Hippocampal formation (tissue), 2 donors: Measurements from ENCODE around the gene EXT2.

Source experiments
- DNase-seq, 2 donors: peaks; one replicate each; lab custom pipeline; 2025; lab: John Stamatoyannopoulos, UW

Gene EXT2

DNA sequence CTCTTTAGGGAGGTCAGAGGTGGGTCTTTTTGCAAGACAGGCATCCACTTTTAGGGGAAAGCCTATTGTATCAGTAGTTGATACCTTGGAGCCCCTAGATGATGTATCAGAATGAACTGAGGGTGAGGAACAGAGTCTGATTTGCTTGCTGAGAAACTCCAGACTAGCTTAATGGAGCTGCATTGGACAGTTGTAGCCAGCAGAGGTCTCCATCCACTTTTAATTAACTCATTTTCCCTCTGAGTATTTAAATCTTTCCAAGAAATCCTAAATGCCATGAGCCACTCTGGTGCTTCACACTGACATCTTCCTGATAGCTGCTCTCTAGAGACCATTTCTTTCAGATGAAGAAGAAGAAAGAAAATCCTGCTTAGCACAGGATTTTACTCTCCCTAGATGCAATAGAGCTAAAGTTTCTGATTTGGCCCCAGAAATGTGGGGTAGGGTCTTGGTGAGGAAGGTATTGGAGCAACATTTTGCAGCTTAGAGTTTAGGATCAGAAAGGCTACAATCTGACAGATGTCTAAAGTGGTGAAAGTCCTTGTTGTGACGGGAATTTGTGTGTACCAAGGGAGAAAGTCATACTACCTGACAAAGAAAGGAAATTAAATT lies 38.0 kb downstream of the EXT2 start:
- DNase-seq, result peak in 1 of 2 donors; percentile 22

DNA sequence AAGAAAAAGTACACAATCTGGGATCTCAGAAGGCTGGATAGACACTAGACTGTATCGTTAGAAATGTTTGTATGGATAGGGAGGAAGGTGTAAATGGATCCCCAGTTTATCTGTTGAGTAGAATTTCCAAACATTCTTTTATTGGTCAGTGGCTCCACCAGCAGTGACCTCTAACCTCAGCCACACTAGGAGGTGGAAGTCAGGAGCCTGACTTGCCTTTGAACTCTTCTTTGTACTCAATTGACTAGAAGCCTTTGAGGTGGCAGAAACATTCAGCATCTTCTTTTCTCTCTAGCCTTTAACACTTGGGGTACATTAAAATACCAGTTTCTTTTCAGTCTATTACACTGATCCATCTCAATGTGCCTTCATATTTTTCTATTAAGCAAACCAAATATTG lies 39.1 kb downstream of the EXT2 start:
- DNase-seq, result no peak

DNA sequence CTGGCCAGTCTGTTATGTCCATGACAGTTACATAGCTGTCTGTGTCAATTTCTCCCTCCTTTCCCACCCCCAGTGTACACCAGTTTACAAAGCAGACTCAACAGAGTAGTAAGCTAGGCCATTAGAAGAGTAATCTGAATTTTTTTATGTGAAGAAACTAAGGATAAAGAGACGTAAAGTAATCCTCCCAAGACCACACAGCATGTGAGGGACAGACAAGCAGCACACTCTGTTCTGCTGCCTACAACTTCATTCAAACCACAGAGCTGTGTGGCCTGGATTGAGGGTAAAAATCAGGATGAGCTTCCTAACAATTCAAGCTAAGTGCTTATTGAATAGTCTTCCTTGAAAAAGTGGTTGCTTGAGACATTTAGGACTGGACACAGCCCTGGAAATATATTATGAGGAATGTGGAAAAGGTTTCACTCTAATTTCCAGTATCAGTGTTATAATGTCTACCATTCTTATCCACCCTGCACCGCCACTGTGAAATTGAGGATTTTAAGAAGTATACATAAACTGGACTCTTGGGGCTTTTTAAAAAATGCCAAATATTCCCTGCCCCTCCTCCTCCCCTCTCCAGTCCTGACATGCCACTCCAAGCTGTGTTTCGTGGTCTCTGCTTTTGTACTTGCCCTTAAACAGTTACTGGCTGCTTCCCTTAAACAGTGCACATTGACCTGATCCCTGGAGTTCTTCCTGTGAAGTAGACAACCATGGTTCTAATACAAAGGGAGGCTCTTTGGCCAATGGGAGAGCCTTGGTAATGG lies 40.9 kb downstream of the EXT2 start:
- DNase-seq, result no peak

DNA sequence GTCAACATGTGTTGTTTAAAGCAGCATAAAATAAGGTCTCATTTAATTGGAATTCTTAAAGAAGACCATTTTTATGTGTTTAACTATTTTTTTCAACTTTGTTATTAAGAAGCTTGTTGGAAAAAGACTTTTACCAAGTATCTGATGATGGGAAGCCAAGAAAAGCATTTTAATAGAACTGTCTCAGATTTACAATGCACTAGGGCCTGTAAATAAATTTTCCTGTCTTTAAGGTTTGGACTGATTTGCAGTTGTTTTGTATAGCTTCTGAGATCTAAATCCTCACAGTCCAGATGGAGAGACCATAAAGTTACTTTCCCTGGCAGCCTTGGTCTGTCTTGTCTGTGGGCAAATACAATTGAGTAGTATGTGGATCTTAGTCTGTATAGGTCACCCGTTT lies 41.6 kb downstream of the EXT2 start:
- DNase-seq, result no peak

DNA sequence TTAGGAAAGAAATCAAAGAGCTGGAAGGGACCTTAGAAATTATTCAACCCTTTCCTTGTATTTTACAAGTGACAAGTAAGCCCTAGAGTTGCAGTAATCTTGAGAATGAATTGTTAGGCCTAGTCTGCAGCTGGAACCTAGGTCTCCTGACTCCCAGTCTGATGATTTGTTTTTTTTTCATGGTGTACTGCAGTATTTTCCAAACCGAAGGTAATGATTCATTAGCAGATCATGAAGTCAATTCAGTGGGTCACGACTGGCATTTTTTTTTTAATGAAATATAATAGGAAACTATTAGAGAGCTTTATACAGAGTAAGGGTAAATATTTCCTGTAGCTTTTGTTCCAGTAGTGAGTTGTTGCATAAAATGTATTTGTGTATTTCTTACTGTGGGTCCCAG lies 42.8 kb downstream of the EXT2 start:
- DNase-seq, result no peak

DNA sequence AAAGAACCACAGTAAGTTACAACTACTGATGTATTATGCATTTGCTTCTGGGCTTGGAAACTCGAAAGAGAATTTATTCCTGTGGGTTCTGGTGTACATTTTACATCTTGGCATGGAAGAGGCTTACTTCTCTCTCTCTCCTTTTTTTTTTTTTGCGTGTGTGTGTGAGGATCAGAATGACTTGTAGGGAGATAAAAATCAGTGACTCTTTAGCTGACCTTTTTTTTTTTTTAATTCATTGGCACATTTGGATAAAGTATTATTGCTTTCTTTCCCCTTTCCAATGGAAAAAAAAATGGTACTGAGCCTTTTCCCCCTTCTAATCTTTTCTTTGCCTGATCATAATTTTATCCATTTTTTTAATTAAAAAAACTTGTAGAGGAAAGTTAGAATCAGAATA lies 43.5 kb downstream of the EXT2 start:
- no peak for DNase-seq

DNA sequence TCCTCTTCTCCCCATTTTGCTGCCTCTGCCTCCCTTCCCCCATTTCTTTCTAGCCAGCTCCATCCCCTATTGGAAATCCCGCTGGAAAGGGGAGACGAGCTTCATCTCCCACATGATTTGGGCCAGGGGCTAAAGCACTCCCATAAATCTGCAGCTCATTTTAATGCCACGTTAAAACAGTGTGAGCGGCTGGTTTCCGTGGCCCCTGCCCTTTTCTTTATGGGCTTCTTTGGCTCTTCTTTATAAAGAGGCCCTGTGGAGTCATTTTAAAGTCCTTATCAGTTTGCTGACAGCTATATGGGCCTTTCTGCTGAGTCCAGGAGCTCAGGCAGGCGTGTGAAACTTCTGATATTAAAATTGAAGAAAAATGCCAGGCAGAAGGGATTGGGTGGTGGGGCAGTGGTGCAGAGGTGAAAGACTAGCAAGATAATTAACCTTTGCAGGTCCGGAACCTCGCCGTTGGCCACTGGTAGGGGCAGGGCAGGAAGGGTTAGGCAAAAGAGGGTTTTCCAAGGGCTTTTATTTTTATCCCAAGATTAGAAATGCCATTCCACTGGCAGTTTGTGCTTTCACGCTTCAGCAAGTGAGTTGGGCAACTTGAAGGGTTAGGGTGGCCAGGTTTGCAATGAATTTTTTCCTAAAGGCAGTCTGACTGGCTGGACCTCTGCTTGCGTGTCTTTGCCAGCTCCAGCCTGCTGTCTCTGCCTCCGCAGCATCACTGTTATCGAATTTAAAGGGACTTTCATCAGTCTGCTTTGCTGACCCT lies 44.3 kb downstream of the EXT2 start:
- DNase-seq, result no peak

DNA sequence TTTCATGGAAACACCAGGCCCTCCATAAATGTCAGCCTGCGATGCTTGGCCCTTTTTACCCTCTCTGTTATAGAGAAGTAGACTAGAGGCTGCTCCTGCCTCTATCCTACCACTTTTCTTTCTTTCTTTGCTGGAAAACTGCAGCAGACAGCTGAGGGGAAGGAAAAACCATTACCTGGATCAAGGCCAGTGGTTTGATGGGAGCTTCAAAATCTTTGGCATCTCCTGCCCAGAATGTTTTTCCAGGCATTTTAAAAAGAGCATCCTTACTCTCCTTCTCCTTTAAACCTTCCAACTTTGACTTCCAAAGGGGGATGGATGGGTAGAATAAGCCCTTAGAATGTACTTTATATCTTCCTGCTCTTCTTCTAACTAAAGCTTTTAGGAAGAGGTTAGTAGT lies 44.9 kb downstream of the EXT2 start:
- no peak for DNase-seq

DNA sequence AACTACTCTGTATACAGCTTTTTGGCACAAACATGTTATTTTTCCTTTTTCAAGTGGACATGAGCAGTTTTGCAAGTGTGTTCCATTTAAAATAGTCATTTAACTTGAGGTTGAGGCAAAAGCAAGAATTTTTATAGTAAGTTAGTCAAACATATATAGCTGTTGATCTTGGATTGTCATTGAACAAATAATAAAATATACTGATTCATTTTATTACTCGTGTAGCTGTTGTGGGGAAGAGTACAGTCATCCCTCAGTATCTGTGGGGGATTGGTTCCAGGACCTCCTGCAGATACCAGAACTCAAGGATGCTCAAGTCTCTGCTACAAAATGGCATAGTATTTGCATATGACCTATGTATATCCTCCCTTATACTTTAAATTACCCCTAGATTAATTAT lies 45.3 kb downstream of the EXT2 start:
- DNase-seq, result no peak

DNA sequence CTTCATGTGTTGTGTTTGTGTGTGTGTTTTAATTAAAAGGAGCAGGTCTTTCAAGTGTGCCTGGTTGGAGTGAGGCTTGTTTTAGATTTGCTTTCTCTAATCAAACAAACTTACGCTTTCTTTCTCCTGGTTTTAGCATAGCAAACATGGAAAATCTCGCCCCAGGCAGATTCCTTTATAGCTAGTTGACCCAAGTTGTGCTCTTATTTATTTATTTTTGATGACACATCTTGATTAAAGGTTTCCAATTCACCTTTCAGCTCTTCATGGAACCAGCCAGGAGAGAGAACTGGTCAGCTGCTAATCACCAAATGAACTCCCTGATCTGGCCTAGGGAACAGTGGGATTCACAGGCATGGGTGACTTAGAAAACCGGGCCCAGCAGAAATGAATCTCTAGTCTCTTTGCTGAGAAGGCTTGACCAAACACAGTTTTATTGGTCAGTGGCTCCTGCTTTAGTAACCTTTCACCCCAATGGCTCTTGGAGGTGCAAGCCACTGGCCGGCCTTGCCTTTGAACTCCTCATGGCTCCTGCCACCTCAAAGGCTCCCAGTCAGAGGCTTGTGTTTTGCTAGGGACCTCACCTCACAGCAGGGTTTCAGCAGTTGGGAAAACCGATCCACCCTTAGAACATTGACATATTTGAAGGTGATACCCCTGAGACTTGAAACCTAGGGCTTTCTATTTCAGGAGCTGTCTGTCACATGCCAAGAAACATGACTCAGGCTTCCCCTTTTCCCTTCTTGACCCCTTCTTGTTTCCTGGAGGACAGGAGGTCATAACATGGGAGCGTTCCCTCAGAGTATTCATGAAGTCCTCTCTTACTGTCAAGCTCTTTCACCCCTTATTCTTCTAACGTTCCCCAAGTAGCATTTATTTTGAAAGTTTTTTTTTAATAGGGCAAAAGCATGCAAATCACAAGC lies 48.8 kb downstream of the EXT2 start:
- no peak for DNase-seq

DNA sequence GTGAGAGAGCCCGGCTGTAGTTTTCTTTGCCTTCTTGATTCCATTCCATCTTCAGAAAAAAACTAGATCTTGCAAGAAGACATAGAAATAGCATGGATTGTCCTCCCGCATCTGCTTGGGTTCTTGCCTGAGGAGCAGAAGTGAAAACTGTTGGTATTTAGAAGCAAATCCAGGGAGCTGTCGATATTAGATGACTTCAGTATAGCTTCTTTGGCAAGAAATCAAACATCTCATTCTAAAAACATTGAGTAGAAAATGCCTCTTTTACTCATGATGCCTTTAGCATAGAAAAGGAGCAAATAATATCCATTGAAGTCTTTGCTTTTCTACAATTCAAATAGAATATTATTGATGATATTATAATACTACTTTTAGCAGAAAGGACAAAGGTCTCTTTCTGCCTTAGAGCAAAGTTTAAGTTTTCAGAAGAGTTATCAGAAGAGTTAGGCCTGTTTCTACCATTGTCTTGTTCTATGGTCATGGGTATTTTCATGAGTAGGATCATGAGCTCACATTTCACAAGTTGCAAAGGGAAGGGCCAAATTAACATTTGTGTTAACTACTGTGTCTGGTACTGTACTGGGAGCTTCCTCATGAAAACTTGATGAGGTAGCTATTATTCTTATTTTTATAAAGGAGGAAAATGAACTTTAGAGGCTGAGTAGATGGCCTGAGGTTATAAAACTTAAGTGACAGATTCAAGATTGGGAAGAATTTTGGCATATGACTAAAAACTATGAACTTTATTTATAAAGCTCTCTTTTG lies 49.7 kb downstream of the EXT2 start:
- no peak for DNase-seq

DNA sequence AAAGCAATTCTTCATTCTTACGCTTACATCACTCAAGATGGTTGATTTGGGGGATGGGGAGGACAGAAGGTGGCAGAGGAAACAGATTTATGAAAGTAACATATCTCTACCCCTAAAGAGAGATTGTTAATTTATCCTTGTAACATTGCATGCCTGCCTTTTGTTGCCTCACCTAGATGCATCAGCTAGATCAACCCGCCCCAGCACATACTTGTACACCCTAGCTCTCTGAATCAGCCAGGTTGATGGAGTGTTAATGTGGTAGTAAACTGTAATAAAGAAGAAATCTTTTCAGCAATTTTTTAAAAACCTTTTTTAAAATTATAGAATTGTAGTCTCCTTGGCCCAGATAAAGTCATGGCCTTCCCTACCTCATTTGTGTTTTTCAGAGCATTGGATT lies 51.5 kb downstream of the EXT2 start:
- no peak for DNase-seq

DNA sequence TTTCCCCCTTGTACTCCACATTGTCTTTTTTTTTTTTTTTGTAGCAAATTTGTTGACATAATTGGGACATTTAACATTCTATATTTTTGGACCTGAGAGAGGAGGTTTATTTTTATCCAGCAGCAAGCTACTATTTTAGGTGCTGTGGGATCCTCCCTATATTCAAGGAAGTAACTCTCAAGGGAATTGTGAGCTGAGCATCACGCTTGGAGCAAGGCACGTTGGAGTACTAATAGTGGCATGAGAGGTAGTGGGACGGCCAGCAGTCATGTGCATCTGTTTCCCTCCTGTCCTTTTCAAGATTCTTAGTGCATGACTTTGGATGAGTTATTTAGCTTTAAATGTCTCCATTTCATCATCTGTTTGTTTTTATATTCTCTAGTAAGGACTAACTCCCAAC lies 52.3 kb downstream of the EXT2 start:
- no peak for DNase-seq

DNA sequence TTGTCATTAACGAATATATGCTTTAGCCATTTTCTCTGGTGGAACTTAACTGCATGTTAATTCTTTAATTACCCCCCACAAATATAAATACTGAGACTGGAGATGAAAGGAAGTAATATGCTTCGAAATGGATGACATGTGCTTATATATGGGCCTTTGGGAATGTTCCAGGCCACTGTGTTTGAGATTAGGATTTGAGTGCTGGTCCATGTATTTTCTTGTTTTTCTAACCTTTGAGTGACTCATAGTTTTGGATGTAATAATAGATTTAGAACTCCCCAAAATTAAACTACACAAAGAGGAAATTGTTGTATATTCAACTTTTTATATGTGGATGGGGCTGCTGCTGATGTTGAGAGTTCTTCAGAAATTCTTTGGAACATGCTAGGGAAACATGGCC lies 54.2 kb downstream of the EXT2 start:
- no peak for DNase-seq

DNA sequence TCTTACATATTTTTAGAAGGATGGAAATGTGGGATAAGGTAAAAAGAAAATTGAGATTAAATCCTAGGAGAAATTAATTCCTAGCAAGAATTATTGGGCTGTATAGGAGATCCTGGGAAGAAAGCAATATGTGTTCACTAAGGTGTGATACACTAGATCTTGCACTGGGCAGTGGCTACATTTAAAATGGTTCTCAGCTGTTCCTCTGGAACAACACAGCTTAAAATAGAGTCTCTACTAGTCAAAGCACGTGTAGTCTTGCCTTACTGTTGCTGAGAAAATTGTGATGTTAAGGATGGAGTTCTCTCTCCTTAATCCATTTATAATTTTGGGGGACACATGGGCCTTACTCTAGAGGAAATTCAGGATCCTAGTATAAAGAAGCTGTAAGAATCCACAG lies 54.9 kb downstream of the EXT2 start:
- no peak for DNase-seq

DNA sequence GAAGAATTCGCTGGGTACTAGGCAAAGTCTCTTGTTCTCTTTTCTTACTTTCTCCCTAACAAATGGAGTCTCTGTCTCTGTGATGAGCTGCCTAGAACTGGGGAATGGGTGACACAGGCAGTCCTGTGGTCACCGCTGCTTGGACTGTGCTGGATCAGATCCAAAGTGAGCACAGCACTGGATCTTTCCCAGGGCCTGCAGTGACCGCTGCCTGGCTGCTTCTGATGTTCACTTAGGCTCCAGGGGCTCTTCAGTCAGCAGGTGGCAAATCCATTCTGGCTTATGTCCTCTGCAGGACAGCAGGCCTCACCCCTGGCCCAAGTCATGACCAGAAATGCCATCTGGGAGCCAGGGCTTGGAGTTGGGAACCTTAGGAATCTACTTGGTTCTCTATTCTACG lies 61.5 kb downstream of the EXT2 start:
- no peak for DNase-seq

DNA sequence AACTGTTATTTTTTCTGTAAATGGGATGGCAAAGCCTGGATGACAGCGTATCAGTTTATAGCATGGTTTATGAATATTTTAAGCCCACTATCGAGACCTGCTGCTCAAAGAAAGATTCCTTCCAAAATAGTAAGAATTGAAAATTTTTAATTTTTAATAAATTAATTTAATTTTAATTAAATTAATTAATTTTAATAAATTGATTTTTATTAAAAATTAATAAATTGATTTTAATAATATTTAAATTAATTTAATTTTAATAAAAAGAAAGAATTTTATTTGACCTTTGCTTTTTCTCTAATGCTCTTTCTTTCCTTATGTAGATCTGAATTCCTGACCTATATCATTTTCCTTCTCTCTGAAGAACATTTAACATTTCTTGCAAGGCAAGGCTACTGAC lies 62.9 kb downstream of the EXT2 start:
- DNase-seq, result no peak

DNA sequence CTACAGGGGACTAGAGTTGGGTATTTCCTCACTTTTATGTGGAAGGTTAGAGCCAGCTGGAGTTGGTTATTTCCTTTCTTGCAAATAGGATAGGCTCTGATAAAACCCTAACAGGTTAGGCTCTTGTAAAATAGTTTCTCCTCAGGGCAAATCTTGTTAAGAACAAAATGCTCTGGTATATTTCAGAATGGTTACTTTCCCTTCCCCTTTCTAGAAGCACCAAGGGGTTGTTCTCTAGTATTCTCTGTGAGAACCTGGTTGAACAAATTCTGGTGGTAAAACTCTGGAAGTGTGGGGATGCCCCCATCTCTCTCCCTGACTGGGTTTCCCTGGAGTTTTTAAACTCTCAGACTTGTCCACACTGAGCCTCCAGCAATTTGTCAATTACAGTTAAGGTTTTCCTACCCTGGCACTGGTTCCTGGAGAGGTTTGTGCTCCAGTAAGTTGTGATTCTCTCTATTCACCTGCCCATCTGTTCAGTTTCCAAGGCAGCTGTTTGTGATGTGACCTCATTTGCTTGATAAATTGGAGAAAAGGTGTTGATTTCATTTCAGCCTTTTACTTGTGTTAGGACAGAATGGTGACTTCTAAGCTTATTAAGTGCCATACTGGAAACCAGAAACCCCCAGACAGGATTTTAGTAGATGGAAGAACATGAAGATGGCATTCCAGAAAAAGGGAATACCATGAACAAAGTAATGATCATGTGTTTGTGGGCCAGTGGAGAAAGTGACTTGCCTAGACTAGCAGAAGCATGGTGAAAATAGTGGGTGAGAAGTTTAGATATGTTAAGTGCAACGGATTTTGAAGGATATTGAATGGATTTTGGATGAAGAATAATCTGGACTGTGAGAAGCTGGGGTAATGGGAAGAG lies 64.6 kb downstream of the EXT2 start:
- no peak for DNase-seq

DNA sequence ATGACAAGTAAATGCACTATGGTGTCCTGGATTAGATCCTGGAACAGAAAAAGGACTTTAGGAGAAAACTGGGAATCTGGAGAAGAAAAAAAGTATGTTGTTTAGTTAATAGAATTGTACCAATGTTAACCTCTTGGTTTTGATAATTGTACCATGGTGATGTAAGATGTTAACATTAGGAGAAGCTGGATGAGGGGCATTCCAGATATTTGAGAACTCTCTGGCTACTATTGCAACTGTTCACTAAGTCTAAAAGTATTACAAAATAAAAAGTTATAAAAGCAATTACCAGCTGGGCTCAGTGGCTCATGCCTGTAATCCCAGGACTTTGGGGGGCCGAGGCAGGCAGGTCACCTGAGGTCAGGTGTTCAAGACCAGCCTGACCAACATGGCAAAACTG lies 66.5 kb downstream of the EXT2 start:
- no peak for DNase-seq

DNA sequence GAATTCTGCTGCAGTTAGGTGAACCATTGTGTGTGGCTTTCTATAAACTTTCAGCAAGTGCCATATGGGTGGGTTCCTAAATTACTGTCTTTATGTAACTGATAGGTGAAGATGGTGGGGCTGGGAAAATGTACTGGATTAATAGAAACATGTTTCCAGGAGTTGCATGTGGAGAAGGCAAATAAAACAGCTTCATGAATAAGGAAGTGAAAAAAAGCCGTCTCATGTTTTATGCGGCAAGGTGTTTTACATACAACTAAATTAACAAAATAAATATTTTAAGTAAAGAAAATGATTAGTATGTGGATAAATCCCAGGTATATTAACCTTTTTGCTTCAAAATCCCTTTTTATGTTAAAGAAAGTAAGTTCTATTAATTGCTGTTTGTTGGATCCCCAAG lies 67.2 kb downstream of the EXT2 start:
- DNase-seq, result no peak
